Measurements from ENCODE around the gene HINT3.
"Not testable (repeated sequence)": the region's sequence is repeated elsewhere in the genome, so short reads cannot be mapped to it uniquely, and the experiment has no call there.

Gene HINT3

DNA sequence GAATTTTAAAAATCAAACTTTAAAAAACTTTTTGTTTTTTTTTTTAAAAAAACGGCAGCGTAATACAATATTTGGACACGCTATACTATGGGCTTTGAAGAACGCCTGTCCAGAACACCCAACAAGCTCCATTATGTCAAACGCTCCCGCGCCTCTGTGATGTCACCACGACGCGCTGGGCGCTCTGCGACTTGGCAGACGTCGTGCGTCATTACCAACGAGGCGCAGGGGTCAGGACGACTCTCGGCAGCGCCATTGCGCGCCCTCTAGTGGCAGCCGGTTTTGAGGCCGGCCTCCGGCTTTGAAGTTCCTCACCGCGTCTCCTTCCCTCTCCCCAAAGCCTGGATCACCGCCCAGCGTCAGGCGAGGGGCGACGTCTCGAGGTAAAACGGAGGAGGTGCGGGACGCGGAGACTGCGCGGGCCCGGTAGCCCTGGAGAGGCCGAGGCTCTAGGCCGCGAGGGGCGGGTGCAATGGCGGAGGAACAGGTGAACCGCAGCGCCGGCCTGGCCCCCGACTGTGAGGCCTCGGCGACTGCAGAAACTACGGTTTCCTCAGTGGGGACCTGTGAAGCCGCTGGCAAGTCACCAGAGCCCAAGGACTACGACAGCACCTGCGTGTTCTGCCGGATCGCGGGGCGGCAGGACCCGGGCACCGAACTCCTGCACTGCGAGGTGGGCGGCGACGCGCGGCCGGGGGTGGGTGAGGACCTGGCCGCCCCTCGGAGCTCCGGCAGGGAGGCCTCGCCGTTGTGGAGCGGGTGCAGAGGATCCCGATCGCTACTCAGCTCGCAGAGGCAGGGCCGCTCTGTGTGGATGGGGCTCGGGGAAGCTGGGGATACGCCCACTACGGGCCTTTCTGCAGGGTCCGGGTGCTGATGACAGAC is at the start of gene HINT3:
Gene HINT3, plus strand, starts transcription at position 265 of the 885 bp plus-strand sequence. Its CDS starts 208 bp downstream, at position 473.
- no peaks in the 10 kb centered on the region for H3K27me3 ChIP-seq (ENCODE audit: control insufficient read depth, insufficient read depth, low read length)
- H3K4me3 ChIP-seq (ENCODE audit: low read depth, low read length): peak within 1 kb of the TSS; percentile 90
- no peaks in the 10 kb centered on the region for H3K9me3 ChIP-seq (ENCODE audit: control insufficient read depth, insufficient read depth, low read length)
- H3K4me1 ChIP-seq (ENCODE audit: control insufficient read depth, insufficient read depth, low read length): peaks cover 5% of the 10 kb centered on the region
- no peaks in the 10 kb centered on the region for H3K36me3 ChIP-seq (ENCODE audit: control insufficient read depth, insufficient read depth, low read length)
- peak within 1 kb of the TSS; percentile 83 for H3K9ac ChIP-seq (ENCODE audit: low read depth, low read length)

DNA sequence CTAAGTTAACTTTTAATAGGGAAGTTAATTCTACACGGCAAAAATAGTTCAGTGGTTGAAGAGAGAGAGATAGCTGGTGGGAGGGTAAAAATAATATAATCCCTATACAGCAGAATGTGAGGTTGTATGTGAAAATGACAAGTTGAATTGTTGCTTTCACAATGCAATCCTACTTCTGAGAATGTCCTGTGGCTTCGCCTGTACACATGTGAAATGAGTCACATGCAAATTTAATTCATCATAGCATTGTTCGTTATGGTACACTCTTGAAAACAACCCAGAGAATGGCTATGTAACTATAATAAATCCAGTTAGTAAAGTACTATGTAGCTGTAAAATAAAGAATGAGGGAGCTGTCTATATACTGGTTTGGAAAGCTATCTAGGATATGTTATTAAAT is 46.0 kb upstream of the HINT3 start:
- Histone ChIP-seq H3K27me3 (ENCODE audit: control insufficient read depth, insufficient read depth, low read length) (no peaks in the 10 kb centered on the region), H3K4me1 (ENCODE audit: control insufficient read depth, insufficient read depth, low read length) (no peaks in the 10 kb centered on the region), H3K4me3 (ENCODE audit: low read depth, low read length) (no peak overlapping the region), H3K36me3 (ENCODE audit: control insufficient read depth, insufficient read depth, low read length) (no peaks in the 10 kb centered on the region), H3K9ac (ENCODE audit: low read depth, low read length) (no peak overlapping the region), H3K9me3 (ENCODE audit: control insufficient read depth, insufficient read depth, low read length) (no peaks in the 10 kb centered on the region)

DNA sequence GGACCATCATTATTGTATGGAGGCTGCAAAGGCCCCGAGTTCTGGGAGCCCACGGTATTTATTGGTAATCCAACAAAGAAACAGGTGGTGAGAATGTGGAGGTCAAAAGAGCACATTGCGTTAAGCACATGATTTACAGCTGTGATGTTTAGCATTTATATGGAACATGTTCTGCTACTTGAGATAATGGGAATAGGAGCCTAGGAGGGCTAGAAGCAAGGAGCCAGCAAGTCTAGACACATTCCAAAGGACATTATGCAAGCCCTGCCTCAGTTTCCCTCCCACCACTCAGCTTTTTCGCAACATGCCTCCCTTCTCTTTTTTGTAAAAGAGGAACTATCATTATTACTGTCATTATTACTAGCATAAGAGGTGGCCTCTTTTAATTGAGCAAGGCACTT is 45.5 kb upstream of the HINT3 start:
- H3K4me3 ChIP-seq (ENCODE audit: low read depth, low read length); H3K27me3 ChIP-seq (ENCODE audit: control insufficient read depth, insufficient read depth, low read length); H3K9me3 ChIP-seq (ENCODE audit: control insufficient read depth, insufficient read depth, low read length); H3K4me1 ChIP-seq (ENCODE audit: control insufficient read depth, insufficient read depth, low read length); H3K36me3 ChIP-seq (ENCODE audit: control insufficient read depth, insufficient read depth, low read length); H3K9ac ChIP-seq (ENCODE audit: low read depth, low read length): not testable (repeated sequence)

DNA sequence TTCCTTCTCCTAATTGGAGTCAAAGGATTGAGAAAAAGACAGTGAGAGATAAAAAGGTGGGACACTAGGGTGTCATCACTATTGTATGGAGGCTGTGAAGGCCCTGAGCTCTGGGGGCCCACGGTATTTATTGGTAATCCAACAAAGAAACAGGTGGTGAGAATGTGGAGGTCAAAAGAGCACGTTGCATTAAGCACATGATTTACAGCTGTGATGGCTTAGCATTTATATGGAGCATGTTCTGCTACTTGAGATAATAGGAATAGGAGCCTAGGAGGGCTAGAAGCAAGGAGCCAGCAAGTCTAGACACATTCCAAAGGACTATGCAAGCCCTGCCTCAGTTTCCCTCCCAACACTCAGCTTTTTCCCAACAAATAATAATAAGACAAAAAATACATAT is 44.1 kb upstream of the HINT3 start:
- not testable (repeated sequence) for H3K36me3 ChIP-seq (ENCODE audit: control insufficient read depth, insufficient read depth, low read length); H3K27me3 ChIP-seq (ENCODE audit: control insufficient read depth, insufficient read depth, low read length); H3K9me3 ChIP-seq (ENCODE audit: control insufficient read depth, insufficient read depth, low read length); H3K4me1 ChIP-seq (ENCODE audit: control insufficient read depth, insufficient read depth, low read length); H3K9ac ChIP-seq (ENCODE audit: low read depth, low read length); H3K4me3 ChIP-seq (ENCODE audit: low read depth, low read length)

DNA sequence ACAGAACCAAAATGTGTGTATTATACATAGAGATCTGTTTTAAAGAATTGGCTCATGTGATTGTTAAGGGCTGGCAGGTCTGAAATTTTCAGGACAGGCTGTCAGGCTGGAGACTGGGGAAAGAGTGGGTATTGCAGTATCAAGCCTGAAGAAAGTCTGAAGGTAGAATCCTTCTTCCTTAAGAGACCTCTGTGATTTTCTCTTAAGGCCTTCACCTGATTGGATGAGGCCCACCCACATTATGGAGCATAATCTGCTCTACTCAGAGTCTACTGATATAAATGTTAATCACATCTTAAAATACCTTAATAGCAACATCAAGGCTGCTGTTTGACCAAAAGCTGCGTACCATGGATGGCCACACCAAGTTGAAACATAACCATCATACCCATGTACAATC is 43.4 kb upstream of the HINT3 start:
- H3K4me1 ChIP-seq (ENCODE audit: control insufficient read depth, insufficient read depth, low read length): peaks cover 4% of the 10 kb centered on the region
- no peaks in the 10 kb centered on the region for H3K27me3 ChIP-seq (ENCODE audit: control insufficient read depth, insufficient read depth, low read length)
- no peaks in the 10 kb centered on the region for H3K36me3 ChIP-seq (ENCODE audit: control insufficient read depth, insufficient read depth, low read length)
- no peak overlapping the region for H3K4me3 ChIP-seq (ENCODE audit: low read depth, low read length)
- H3K9me3 ChIP-seq (ENCODE audit: control insufficient read depth, insufficient read depth, low read length): no peaks in the 10 kb centered on the region
- H3K9ac ChIP-seq (ENCODE audit: low read depth, low read length): no peak overlapping the region

DNA sequence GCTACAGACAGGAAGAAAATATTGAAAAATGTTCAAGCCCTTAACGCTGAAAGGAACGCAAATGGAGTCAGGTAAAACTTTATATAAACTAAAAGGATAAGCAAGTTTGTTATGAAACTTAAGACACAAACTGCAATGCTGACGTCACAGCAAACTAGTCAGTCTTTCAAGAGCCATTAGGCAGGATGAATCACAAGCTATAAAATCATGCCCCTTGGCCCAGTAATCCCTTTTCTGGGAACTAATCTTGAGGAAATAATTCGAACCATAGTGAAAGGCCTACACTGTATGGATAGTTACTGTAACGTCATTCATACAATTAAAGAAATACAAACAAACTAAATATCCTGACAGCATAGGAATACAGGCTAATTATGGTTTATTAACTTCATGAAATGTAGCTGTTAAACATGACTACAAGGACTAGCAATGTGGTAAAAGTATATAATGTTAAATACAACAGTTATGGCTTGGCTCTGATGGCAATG is 42.7 kb upstream of the HINT3 start:
- H3K36me3 ChIP-seq (ENCODE audit: control insufficient read depth, insufficient read depth, low read length): no peaks in the 10 kb centered on the region
- no peak overlapping the region for H3K9ac ChIP-seq (ENCODE audit: low read depth, low read length)
- peaks cover 9% of the 10 kb centered on the region for H3K4me1 ChIP-seq (ENCODE audit: control insufficient read depth, insufficient read depth, low read length)

DNA sequence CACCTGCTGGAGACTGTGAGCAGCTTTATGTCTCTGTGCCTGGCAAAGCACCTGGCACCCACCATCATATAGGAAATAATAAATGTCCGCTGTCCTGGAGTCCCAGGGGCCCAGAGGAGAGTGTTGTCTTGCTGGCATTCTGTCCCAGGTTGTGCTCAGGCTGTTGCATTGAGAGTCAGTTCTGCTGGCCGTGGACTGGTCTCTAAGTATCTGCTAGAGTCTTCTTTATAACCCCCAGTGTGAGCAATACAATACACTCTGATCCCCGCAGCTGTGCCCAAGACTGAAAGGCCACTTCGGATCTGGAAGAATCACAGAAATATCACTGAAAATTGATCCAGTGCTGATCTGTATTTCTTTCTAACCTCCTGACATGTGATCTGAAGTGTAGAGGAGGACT is 38.3 kb upstream of the HINT3 start:
- no peaks in the 10 kb centered on the region for H3K36me3 ChIP-seq (ENCODE audit: control insufficient read depth, insufficient read depth, low read length)
- peaks cover 16% of the 10 kb centered on the region for H3K4me1 ChIP-seq (ENCODE audit: control insufficient read depth, insufficient read depth, low read length)
- H3K4me3 ChIP-seq (ENCODE audit: low read depth, low read length): no peak overlapping the region
- no peaks in the 10 kb centered on the region for H3K9me3 ChIP-seq (ENCODE audit: control insufficient read depth, insufficient read depth, low read length)
- H3K9ac ChIP-seq (ENCODE audit: low read depth, low read length): no peak overlapping the region
- no peaks in the 10 kb centered on the region for H3K27me3 ChIP-seq (ENCODE audit: control insufficient read depth, insufficient read depth, low read length)

More for the DNA sequence above, 42.7 kb upstream of the HINT3 start:
- Histone ChIP-seq H3K27me3 (ENCODE audit: control insufficient read depth, insufficient read depth, low read length) (no peaks in the 10 kb centered on the region), H3K9me3 (ENCODE audit: control insufficient read depth, insufficient read depth, low read length) (no peaks in the 10 kb centered on the region), H3K4me3 (ENCODE audit: low read depth, low read length) (no peak overlapping the region)

DNA sequence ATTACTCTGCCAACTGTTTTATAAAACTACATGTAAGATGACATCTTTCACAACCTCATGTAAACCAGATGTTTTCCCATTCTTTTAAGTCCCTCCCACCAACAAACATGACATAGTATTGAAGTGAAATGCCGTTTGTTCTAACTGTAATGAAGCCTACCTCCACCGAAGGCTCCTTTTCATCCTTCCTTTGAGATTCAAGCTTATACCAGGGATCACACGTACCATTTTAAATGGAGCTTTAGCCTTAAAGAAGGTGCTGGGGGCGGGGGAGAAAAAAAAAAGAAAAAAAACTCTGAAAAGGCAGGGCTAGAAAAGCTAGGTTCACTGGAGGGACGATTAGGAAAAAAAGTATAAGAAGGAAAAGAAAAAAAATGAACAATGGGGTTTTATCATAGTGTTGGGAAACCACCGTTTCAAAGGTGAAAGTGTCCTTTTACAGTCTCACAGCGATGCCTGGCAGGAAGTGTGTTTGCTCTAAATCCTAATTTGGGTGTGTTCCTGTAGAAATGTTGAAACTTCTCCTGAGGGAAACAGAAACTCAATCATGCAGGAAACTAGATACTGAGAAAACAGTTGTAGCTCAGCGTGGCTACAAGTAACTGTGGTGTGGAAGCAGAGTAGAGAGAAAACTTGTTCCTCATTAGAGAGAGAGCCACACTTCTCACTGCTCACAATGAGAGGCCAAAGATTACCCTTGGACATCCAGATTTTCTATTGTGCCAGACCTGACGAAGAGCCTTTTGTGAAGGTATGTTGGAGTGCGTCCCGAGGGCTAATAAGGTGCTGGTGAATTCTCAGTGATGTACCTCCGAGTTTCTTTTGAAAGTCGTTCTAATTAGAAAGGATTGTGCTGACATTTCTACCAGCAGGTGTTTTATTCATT is 37.6 kb upstream of the HINT3 start:
- Histone ChIP-seq H3K9ac (ENCODE audit: low read depth, low read length) (no peak overlapping the region), H3K4me3 (ENCODE audit: low read depth, low read length) (peak overlapping the region; percentile 10), H3K27me3 (ENCODE audit: control insufficient read depth, insufficient read depth, low read length) (no peaks in the 10 kb centered on the region), H3K36me3 (ENCODE audit: control insufficient read depth, insufficient read depth, low read length) (no peaks in the 10 kb centered on the region), H3K4me1 (ENCODE audit: control insufficient read depth, insufficient read depth, low read length) (peaks cover 16% of the 10 kb centered on the region), H3K9me3 (ENCODE audit: control insufficient read depth, insufficient read depth, low read length) (no peaks in the 10 kb centered on the region)

DNA sequence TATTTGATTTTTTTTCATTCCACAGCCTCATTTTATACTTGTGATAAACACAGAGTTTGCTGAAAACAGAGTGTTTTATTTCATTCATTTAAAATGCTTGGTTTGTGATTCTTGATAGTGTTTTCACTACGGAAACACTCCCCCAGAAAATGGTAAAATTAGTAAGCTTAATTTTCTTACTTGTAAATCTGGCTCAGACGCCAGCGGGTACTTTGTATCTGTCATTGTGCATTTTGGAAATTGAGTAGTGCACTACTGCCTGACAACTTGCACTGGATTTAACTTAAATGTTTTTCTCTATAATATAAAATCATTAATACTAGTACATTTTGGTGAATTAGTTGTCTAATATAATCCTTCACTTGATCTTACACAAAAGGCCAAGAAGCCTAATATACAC is 37.0 kb upstream of the HINT3 start:
- H3K27me3 ChIP-seq (ENCODE audit: control insufficient read depth, insufficient read depth, low read length): no peaks in the 10 kb centered on the region
- peaks cover 16% of the 10 kb centered on the region for H3K4me1 ChIP-seq (ENCODE audit: control insufficient read depth, insufficient read depth, low read length)
- no peak overlapping the region for H3K4me3 ChIP-seq (ENCODE audit: low read depth, low read length)
- H3K9ac ChIP-seq (ENCODE audit: low read depth, low read length): no peak overlapping the region
- H3K36me3 ChIP-seq (ENCODE audit: control insufficient read depth, insufficient read depth, low read length): no peaks in the 10 kb centered on the region
- H3K9me3 ChIP-seq (ENCODE audit: control insufficient read depth, insufficient read depth, low read length): no peaks in the 10 kb centered on the region

DNA sequence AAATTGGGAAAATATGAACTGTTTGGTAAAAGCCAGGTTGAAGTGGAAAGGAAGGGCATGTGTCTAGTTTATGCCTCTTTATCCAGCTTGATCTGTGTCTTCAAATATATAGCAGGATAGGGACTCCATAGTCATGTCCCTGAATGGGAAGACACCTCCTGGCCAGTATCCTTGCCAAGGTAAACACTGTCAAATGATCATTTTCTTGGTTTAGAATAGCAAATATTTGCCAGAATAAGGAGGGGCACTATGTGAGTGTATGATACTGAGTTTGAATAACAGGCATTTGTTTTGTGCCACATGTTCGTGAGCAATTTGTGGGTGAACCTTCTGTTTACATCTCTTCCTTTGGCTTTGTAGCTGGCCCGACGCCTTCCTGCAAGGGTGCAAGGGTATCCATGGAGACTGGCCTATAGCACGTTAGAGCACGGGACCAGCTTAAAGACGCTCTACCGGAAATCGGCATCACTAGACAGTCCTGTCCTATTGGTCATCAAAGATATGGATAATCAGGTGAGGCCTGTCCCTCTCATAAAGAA is 34.2 kb upstream of the HINT3 start:
- H3K4me1 ChIP-seq (ENCODE audit: control insufficient read depth, insufficient read depth, low read length): peaks cover 16% of the 10 kb centered on the region
- no peaks in the 10 kb centered on the region for H3K27me3 ChIP-seq (ENCODE audit: control insufficient read depth, insufficient read depth, low read length)
- no peak overlapping the region for H3K4me3 ChIP-seq (ENCODE audit: low read depth, low read length)
- H3K9me3 ChIP-seq (ENCODE audit: control insufficient read depth, insufficient read depth, low read length): no peaks in the 10 kb centered on the region
- no peaks in the 10 kb centered on the region for H3K36me3 ChIP-seq (ENCODE audit: control insufficient read depth, insufficient read depth, low read length)
- no peak overlapping the region for H3K9ac ChIP-seq (ENCODE audit: low read depth, low read length)

DNA sequence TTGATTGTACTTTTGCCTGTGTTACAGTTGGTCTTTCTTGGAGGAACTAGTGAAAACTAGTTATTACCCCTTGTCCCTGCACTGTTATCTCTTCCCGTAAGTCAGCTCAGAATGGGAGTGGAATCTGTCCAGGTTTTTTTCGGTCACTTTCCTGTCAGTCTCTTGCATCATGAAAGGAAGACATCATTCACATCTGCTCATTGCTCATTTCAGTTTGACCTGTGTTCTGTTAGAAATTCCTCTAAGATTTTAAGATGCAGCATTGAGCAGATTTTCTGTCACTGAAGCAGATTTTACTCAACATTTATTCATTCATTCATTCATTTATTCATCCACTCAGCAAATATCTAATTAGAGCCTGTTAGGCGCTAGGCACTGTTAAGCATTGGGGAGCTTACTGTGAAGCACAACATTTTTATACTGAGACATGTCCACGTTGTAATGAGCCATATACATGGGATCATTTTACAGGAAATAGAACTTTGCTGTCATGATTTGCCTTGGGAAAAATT is 33.1 kb upstream of the HINT3 start:
- Histone ChIP-seq H3K4me1 (ENCODE audit: control insufficient read depth, insufficient read depth, low read length) (peaks cover 11% of the 10 kb centered on the region), H3K27me3 (ENCODE audit: control insufficient read depth, insufficient read depth, low read length) (no peaks in the 10 kb centered on the region), H3K4me3 (ENCODE audit: low read depth, low read length) (no peak overlapping the region), H3K9me3 (ENCODE audit: control insufficient read depth, insufficient read depth, low read length) (no peaks in the 10 kb centered on the region), H3K36me3 (ENCODE audit: control insufficient read depth, insufficient read depth, low read length) (no peaks in the 10 kb centered on the region), H3K9ac (ENCODE audit: low read depth, low read length) (no peak overlapping the region)
